HG03064 (cell line): Measurements from ENCODE around the gene TAS1R3.
"Not testable (repeated sequence)": the region's sequence is repeated elsewhere in the genome, so short reads cannot be mapped to it uniquely, and the experiment has no call there.

Experiments
- ATAC-seq: cut with Tn5 transposase; IDR thresholded peaks from one replicate; pipeline ENCODE4 v1.9.1; 2021; ENCODE audit warnings: low read depth; ENCODE audit not compliant: unreplicated experiment

TAS1R3 gene

DNA sequence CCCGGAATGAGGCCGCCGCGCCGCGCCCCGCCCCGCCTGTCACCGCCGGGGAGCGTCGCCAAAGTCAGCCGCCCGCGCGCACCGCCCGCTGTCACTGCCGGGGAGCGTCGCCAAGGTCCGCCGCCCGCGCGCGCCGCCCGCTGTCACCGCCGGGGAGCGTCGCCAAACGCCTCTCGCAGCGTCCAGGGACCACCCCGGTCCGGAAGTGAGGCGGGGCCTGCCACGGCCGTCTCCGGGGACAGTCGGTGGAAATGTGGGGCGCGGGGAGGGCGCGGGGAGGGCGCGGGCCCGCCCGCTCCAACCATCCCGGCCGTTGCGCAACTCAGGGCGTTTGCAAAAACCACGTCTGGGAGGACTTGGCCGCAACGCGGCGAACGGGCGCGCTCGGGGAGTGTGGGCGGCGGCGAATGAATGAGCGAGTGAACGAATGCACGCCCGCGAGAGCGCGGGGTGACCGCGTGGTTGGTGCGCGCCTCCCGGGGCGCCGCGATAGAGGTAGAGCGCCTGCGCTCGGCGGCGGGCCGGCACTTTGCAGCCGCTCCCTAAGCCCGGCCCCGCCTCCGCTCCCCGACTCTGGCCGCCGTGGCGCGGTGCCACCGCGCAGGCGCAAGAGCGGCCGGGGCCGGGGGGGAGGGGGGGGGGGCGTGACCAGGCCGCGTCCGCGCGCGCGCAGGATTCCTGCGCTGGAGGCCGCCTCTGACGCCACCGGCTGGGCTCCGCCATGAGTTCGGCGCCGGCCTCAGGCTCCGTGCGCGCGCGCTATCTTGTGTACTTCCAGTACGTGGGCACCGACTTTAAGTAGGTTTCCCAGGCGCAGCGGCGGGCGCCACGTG lies 22.9 kb upstream of the TAS1R3 start, which contains the start of the genes ACAP3 and PUSL1:
Gene ACAP3, minus strand, starts transcription at position 8 of the 833 bp plus-strand sequence. CDS start 115 bp downstream, outside the sequence.
Gene PUSL1, plus strand, starts transcription at position 675 of the 833 bp plus-strand sequence. Its CDS starts 47 bp downstream, at position 722.
- peak; percentile 42 for ATAC-seq

DNA sequence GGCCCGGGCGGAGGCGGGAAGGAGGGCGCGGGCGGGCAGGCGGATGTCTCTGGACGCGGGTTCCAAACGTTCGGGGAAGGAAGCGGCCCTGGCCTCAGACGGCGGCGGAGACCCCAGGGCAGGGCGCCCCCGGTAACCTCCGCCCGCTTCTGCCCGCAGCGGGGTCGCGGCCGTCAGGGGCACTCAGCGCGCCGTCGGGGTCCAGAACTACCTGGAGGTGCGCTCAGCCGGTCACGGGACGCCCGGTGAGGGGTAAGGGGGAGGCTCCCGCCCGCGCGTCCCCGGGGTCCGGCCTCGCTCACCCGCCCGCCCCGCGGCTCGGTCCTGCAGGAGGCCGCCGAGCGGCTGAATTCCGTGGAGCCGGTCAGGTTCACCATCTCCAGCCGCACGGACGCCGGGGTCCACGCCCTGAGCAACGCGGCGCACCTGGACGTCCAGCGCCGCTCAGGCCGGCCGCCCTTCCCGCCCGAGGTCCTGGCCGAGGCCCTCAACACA lies 22.3 kb upstream of the TAS1R3 start:
- peak; percentile 5 for ATAC-seq

DNA sequence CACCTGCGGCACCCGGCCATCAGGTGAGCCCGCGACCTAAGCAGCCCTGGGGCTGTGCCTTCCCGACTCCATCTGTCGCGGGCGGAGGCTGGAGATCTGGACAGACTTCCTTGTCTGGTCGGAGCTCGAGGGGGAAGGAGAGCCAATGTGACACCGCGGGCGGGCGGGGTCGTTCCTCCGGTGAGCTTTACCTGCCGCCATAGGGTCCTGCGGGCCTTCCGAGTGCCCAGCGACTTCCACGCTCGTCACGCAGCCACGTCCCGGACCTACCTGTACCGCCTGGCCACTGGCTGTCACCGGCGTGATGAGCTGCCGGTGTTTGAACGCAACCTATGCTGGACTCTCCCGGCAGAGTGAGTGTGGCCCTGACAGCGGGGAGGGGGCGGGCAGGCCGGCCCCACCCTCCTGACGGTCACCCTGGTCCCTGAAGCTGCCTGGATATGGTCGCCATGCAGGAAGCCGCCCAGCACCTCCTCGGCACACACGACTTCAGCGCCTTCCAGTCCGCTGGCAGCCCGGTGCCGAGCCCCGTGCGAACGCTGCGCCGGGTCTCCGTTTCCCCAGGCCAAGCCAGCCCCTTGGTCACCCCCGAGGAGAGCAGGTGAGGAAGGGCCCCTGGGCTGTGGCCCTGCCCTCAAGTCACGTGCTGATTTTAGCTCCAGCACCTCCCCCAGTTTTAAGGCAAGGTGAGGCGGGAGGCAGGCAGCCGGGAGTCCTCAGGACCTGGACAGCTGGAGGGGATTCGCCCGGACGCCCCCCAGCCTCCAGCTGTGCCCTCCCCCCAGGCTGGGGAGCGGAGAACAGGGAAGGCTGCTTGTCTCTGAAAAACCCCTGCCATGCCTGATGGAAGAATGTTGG lies 21.6 kb upstream of the TAS1R3 start:
- no peak for ATAC-seq

DNA sequence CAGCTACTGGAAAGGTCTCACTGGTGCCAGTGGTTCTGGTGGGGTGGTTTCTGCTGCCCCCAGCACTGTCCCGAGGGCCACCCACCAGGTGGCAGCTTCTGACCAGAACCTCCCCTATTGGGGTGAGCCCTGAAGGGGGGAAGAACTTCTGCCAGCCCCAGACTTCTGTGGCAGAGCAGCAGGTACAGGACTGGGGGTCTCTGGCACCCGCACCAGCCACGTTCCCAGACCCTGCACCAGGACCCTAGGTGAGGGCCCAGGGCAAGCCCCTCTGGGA lies 21.0 kb upstream of the TAS1R3 start:
- ATAC-seq, result no peak

DNA sequence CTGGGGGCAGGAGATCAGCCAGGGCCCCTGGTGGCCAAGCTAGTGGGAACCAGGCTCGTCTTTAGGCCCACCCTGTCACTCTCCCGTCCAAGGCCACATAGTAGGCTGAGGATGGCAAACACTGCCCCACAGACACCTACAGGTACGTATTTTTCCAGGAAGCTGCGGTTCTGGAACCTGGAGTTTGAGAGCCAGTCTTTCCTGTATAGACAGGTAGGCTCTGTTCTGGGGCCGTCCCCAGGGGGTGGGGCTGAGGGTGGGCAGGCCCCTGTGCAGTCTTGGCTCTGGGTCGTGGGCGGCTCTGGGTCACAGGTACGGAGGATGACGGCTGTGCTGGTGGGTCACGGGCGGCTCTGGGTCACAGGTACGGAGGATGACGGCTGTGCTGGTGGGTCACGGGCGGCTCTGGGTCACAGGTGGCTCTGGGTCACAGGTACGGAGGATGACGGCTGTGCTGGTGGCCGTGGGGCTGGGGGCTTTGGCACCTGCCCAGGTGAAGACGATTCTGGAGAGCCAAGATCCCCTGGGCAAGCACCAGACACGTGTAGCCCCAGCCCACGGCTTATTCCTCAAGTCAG lies 20.5 kb upstream of the TAS1R3 start:
- no peak for ATAC-seq

DNA sequence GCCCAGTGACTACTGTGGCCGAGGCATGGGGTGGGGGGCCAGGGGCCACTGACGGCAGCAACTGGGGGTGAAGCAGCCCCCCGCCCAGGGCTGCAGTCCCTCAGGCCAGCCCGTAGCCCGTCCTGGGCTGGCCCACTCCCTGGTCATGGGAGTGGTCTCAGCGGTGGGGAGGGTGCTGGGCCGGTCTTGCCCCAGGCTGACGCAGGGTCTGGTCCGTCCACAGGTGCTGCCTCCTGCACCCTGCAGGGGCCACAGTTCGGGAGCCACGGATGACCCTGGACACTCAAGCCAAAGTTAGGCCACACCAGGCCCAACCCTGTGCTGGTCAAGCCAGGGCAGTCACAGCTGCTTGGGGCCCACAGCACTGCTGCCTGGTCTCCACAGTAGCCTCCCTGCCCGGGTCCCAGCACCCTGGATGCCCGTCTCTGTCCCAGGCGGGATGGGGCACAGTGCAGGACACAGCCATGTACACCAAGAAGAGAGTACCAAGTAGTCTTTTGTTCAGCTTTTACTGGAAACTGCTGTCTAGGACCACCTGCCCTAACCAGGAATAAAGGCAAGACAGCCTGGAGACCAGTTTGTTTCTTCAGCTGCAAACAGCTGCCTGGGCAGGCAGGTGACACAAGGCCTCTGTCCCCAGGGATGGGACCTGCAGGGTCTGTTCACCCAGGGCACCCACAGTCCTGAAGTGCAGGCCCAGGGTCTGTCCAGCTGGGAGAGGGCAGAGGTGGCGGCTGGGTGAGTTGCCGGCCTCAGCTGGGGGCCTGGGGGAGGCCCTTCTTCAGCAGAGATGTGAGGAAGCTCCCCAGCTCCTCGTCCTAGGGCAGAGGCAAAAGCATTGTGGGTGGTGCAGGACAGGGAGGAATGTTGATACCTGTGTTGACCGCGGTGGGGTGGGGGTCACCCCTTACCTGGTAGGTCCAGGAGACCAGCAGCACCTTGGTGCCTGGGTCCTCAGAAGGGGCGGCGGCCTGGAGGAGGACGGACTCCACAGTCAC lies 19.7 kb upstream of the TAS1R3 start:
- ATAC-seq, result no peak

DNA sequence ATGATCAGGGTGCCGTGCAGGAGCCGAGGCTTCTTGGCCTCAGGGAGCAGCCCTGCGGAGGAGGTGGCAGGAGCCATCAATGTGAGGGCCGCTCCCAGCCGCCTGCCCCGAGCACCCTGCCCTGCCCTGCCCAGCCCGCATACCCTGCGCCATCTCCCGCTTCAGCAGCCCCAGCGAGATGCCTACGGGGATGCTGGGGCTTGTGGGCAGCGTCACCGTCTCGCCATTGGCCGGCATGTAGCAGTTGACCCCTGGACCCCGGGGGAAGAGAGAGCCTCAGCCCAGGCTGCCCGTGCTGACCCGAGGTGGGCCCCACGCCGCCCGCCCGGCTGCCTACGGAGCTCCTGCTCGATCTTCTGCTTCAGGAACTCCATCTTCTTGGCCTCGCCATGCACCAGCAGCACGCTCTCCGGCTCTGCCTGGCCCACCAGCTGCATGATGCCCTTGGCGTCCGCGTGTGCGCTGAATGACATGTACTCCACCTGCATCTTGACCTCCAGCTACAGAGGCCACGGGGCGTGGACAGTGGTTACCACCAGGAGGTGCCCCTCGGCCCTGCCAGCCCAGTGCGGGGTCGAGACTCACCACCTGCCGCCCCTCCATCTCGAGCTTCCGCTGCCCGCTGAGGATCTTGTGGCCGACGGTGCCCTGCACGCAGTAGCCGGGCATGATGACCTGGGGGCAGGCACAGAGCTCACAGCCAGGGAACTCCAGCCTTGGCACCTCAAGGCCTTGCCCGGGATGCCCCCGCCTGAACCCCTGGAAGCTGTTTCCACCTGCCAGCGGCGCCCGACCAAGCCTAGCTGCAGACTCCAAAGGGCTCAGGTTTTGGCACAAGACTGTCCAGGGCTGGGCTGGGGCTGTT lies 18.4 kb upstream of the TAS1R3 start:
- ATAC-seq, result no peak

DNA sequence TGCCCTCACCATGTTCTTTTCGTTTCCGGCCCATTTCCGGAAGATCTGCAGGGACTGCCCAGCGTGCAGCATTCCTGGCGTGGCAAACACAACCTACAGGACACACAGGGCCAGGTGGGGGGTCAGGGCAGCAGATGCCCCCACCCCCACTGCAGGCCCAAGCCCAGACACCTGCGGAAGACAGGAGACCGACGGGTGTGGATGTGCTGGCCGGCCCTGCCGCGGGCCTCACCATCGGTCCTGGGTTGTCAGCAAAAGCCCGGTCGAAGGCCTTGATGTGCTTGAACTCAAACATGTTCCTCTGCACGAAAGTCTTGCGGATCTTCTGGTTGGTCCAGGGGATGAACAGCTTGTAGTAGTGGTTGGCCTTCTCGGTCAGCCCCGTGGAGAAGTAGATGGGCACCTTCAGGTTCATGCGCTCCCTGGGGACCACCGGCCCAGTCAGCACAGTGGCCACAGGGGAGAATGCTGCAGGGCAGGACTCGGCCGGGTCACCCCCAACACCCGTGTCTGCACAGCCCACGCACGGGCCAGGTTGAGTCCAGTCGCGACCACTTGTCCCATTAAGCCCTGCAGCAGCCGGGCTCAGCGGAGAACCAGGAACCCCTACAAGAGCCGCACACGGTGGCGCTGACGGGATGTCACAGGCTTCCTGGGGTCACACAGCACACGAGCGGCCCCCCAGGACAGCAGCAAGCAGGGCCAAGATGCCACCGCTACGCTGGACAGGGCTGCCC lies 17.4 kb upstream of the TAS1R3 start:
- ATAC-seq, result no peak

DNA sequence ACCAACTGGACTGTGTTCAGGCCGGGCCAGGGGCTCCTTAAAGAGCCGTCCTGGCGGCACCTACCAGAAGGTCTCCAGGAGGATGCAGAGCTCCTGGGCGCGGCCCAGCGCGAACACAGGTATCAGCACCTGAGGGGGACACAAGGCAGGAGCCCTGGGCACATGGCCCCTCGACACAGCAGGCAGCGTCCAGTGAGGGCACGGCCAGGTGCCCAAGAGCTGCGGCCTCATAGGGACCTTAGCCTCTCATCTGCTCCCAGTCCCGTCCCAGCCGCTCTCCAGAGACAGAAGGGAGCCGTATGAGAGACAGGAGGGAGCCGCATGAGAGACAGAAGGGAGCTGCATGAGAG lies 16.9 kb upstream of the TAS1R3 start:
- no peak for ATAC-seq

DNA sequence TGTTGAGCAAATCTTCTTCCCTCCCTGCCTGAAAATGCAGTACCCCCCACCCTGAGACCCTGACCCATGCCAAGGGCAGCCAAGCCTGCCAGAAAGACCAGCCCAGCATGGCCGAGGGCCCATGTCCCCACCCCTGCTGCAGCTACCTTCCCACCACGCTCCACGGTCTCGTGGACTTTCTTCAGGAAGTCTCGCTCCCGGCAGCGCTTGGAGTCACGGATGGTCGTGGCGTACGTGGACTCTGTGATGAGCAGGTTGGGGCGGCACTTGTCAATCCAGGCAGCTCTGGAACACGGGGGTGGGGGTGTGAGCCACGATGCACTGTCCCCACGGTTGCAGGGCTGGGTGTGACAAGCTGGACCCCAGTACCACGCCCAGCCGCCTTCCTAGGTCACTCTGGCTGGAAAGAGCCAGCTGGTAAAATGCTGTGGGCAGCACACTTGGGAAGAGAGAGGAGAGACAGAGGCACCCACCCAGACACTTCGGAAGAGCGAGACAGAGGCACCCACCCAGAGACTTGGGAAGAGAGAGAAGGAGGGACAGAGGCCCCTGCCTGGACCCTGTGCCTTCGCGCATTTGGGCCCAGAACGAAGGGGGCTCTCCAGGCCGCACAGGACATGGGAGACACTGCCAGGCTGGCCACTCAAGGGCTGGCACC lies 16.3 kb upstream of the TAS1R3 start:
- ATAC-seq, result no peak

DNA sequence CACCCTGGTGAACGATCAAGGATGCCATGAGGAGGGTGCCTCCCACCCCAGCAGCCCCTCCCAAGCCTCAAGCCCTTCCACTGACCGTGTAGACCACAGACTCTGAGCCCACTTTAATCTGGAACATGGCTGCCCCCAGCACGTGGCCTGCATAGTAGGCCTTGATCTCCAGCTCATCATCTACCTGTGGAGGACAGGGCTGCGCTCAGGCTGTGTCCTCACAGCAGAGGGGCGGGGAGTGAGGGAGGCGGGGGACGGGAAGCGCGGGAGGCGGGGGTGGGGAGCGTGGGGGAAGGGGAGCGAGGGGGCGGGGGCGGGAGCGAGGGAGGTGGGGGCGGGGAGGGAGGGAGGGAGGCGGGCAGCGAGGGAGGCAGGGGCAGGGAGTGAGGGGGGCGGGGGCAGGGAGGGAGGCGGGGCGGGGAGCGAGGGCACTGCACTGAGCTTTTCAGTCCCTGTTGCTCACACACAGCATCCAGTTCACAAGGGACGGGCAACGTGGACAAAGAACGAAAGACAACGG lies 15.6 kb upstream of the TAS1R3 start:
- ATAC-seq, result no peak

DNA sequence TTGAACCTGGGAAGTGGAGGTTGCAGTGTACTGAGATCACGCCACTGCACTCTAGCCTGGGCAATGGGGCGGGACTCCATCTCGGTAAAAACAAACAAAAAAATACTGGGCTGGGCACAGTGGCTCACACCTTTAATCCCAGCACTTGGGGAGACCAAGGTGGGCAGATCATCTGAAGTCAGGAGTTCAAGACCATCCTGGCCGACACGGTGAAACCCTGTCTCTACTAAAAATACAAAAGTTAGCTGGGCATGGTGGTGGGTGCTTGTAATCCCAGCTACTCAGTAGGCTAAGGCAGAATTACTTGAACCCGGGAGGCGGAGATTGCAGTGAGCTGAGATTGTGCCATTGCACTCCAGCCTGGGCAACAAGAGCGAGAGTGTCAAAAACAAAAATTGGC lies 14.9 kb upstream of the TAS1R3 start:
- ATAC-seq, result not testable (repeated sequence)

DNA sequence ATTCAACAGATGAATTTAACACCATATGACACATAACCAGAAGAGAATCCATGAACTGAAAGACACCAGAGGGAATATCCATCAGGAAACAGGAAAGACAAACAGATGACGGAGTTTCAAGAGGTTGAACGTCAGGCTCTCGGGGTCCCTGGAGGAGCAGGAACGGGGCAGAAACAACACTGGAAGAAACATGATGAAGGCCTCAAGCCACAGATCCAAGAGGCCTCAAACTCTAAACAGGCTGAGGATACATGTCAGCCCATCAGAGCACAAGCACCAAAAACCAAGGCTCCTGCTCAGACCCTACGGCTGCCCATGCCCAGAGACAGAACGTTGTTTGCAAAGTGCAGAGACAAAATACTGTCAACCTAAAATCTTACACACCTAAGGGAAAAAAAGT lies 13.7 kb upstream of the TAS1R3 start:
- ATAC-seq, result no peak

DNA sequence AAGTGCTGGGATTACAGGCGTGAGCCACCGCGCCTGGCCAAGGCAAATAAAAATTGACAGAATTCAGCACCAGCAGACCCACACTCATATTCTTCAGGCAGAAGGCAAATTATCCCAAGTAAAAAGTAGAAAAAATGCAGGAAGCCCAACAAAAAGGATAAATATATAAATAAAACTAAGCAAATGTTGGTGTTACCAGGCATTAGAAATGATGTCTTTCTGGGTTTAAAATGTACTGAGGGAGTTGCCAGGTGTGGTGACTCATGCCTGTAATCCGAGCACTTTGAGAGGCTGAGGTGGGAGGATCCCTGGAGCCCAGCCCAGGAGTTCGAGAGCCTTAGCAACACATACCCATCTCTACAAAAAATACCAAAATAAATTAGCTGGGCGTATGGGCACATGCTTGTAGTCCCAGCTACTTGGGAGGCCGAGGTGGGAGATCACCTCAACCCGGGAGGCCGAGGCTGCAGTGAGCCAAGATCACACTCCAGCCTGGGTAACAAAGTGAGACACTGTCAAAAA lies 12.9 kb upstream of the TAS1R3 start:
- no peak for ATAC-seq

DNA sequence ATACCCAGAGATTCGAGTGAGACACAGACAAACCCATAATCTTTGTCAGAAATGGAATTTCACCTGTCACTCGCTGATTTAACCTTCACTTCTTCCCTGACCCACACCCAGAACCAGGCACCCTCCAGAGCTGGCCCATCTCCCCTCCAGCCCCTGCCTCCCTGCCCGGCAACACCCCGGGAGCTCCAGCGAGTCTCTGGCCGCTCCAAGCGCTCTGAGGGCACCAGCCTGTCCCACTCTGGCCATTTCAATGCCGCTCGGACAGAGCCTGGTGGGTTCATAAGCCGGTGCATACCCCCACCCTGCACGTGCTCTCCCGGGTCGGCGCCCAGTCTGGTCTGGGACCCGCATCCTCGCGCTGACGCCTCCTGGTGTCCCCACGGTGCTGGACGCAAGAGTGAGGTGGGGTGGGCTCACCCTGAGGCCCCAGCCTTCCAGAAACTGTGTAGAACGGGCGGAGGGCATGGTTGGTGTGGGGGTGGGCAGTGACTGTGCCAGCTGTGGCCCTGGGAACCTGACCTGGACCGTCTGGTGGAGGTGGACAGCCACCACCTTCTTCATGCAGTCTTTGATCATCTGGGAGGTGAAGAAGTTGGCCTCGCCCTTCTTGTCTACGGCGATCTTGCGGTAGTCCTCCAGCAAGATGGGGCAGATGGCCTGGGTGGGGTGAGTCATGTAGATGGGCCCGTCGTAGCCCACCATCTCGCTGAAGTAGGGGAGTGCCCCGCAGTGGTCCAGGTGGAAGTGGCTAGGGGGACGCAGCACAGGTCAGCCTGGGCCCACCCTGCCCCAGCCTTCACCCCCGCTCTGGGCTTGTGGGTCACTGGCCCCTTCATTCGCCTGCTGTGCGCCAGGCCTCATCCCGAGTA lies 12.1 kb upstream of the TAS1R3 start:
- ATAC-seq, result no peak

DNA sequence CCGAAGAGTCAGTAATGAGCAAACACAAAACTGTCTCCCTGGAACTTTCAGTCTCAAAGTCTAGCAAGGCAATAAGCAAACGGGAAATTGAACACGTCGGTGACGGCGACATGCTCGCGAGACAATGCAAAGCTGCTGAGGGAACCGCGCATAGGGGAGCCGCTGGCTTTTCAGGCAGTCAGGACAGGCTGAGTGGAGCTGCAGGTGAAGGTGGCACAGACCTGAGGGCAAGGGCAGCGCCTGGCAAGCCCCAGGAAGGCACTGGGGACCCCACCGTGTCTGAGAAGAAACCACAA lies 11.5 kb upstream of the TAS1R3 start:
- no peak for ATAC-seq
